Panc1 (cell line): Measurements from ENCODE around the gene CTTNBP2.

ENCODE experiments used
- POLR2AphosphoS5 ChIP-seq: IDR thresholded peaks from 2 replicates; pipeline ENCODE4 v1.6.1; 2012; ENCODE audit warnings: mild to moderate bottlenecking, low read depth, low read length, moderate library complexity
- REST ChIP-seq, 2 experiments: IDR thresholded peaks; 2 replicates each; pipeline ENCODE4 v1.6.1; 2011 to 2012; ENCODE audit warnings: low read depth in 2 of 2, control low read depth in 1 of 2, low read length in 1 of 2, mild to moderate bottlenecking in 1 of 2, moderate library complexity in 1 of 2; ENCODE audit not compliant: insufficient read depth in 1 of 2
- TF ChIP-seq, protein P1 (sequence below): fragments of 450-650 bp; IDR thresholded peaks from 2 replicates; pipeline ENCODE4 v1.5.1; 2017; ENCODE audit warnings: mild to moderate bottlenecking

- TF ChIP-seq REST (IDR thresholded peaks at IDR 0.05; ENCODE audit: insufficient read depth in 1 of 2, low read depth in 2 of 2, low read length in 1 of 2), result no peak
- TF ChIP-seq, protein P1, sequence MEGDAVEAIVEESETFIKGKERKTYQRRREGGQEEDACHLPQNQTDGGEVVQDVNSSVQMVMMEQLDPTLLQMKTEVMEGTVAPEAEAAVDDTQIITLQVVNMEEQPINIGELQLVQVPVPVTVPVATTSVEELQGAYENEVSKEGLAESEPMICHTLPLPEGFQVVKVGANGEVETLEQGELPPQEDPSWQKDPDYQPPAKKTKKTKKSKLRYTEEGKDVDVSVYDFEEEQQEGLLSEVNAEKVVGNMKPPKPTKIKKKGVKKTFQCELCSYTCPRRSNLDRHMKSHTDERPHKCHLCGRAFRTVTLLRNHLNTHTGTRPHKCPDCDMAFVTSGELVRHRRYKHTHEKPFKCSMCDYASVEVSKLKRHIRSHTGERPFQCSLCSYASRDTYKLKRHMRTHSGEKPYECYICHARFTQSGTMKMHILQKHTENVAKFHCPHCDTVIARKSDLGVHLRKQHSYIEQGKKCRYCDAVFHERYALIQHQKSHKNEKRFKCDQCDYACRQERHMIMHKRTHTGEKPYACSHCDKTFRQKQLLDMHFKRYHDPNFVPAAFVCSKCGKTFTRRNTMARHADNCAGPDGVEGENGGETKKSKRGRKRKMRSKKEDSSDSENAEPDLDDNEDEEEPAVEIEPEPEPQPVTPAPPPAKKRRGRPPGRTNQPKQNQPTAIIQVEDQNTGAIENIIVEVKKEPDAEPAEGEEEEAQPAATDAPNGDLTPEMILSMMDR, result no peak
- TF ChIP-seq POLR2AphosphoS5, result no peak
Observed at GRCh38 chr7:117724898-117725297, 148.3 kb downstream of the CTTNBP2 start.
